Liver (tissue), 3 donors: ENCODE measurements around the gene FOXO3.

Source experiments
- EGR1 ChIP-seq, 2 donors: IDR thresholded peaks; 2 replicates each; pipeline ENCODE4 v1.6.1; 2016 to 2018; ENCODE audit warnings: antibody characterized with exemption in 2 of 2, low read depth in 2 of 2
- FOXA1 ChIP-seq: IDR thresholded peaks from 2 replicates; pipeline ENCODE4 v1.6.1; 2016; ENCODE audit warnings: antibody characterized with exemption
- GABPA ChIP-seq, 2 donors: IDR thresholded peaks in 1 of 2; conservative IDR thresholded peaks in 1 of 2; 2 replicates each; pipeline ENCODE4 v1.6.1; 2016; ENCODE audit warnings: antibody characterized with exemption in 2 of 2, mild to moderate bottlenecking in 1 of 2, moderate library complexity in 1 of 2
- JUND ChIP-seq, 2 donors: IDR thresholded peaks; 2 replicates each; pipeline ENCODE4 v1.6.1; 2016; ENCODE audit warnings: antibody characterized with exemption in 2 of 2
- RAD21 ChIP-seq, 2 donors: IDR thresholded peaks; 2 replicates each; pipeline ENCODE4 v1.6.1; 2016; ENCODE audit warnings: antibody characterized with exemption in 2 of 2, mild to moderate bottlenecking in 2 of 2
- SP1 ChIP-seq: IDR thresholded peaks from 2 replicates; pipeline ENCODE4 v1.6.1; 2018; ENCODE audit warnings: antibody characterized with exemption, mild to moderate bottlenecking
- TAF1 ChIP-seq: conservative IDR thresholded peaks from 2 replicates; pipeline ENCODE4 v1.6.1; 2016; ENCODE audit warnings: antibody characterized with exemption, mild to moderate bottlenecking
- YY1 ChIP-seq: IDR thresholded peaks from 2 replicates; pipeline ENCODE4 v1.6.1; 2016; ENCODE audit warnings: antibody characterized with exemption, mild to moderate bottlenecking
- TF ChIP-seq, protein P1 (sequence below): fragments of 150-350 bp; IDR thresholded peaks from 2 replicates; pipeline ENCODE4 v1.5.1; 2017; ENCODE audit warnings: improper control_type of control experiment, low read depth, low read length; ENCODE audit not compliant: missing input control
- TF ChIP-seq, protein P2 (sequence below): IDR thresholded peaks from 2 replicates; pipeline ENCODE4 v1.6.1; 2016; ENCODE audit warnings: antibody characterized with exemption
- TF ChIP-seq, protein P3 (sequence below): IDR thresholded peaks from 2 replicates; pipeline ENCODE4 v1.6.1; 2016; ENCODE audit warnings: antibody characterized with exemption, mild to moderate bottlenecking
- TF ChIP-seq, protein P4 (sequence below): IDR thresholded peaks from 2 replicates; pipeline ENCODE4 v1.6.1; 2016; ENCODE audit warnings: antibody characterized with exemption
- donor health status: healthy.
- donor health status: healthy.

DNA sequence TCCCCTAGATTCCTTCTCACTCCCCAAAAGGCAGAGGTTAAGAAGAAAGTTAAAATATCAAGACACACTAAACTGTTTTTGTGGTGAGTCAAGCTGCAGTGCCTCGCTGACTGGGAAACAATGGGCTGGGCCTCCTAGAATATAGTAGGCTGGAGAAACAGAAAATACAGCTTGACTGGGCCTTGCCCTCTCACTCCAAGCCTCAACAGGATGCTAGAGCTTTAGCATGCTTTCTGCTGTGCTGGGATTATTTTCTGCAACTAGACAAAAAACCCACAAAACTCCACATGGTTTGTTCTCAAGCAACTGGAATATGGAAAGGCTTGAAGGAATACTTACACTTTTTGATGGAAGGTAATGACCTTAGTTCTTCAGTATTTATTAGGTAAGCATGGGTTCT lies 27.9 kb downstream of the FOXO3 start:
- TF ChIP-seq, protein P1, sequence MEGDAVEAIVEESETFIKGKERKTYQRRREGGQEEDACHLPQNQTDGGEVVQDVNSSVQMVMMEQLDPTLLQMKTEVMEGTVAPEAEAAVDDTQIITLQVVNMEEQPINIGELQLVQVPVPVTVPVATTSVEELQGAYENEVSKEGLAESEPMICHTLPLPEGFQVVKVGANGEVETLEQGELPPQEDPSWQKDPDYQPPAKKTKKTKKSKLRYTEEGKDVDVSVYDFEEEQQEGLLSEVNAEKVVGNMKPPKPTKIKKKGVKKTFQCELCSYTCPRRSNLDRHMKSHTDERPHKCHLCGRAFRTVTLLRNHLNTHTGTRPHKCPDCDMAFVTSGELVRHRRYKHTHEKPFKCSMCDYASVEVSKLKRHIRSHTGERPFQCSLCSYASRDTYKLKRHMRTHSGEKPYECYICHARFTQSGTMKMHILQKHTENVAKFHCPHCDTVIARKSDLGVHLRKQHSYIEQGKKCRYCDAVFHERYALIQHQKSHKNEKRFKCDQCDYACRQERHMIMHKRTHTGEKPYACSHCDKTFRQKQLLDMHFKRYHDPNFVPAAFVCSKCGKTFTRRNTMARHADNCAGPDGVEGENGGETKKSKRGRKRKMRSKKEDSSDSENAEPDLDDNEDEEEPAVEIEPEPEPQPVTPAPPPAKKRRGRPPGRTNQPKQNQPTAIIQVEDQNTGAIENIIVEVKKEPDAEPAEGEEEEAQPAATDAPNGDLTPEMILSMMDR = no peak
- TF ChIP-seq FOXA1 = no peak
- TF ChIP-seq, protein P2, sequence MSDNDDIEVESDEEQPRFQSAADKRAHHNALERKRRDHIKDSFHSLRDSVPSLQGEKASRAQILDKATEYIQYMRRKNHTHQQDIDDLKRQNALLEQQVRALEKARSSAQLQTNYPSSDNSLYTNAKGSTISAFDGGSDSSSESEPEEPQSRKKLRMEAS = no peak
- TF ChIP-seq, protein P3, sequence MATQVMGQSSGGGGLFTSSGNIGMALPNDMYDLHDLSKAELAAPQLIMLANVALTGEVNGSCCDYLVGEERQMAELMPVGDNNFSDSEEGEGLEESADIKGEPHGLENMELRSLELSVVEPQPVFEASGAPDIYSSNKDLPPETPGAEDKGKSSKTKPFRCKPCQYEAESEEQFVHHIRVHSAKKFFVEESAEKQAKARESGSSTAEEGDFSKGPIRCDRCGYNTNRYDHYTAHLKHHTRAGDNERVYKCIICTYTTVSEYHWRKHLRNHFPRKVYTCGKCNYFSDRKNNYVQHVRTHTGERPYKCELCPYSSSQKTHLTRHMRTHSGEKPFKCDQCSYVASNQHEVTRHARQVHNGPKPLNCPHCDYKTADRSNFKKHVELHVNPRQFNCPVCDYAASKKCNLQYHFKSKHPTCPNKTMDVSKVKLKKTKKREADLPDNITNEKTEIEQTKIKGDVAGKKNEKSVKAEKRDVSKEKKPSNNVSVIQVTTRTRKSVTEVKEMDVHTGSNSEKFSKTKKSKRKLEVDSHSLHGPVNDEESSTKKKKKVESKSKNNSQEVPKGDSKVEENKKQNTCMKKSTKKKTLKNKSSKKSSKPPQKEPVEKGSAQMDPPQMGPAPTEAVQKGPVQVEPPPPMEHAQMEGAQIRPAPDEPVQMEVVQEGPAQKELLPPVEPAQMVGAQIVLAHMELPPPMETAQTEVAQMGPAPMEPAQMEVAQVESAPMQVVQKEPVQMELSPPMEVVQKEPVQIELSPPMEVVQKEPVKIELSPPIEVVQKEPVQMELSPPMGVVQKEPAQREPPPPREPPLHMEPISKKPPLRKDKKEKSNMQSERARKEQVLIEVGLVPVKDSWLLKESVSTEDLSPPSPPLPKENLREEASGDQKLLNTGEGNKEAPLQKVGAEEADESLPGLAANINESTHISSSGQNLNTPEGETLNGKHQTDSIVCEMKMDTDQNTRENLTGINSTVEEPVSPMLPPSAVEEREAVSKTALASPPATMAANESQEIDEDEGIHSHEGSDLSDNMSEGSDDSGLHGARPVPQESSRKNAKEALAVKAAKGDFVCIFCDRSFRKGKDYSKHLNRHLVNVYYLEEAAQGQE = no peak
- TF ChIP-seq TAF1 = no peak
- no peak for TF ChIP-seq SP1
- TF ChIP-seq GABPA (IDR thresholded peaks at IDR 0.05 in 1 of 2, conservative IDR thresholded peaks at IDR 0.05 in 1 of 2) = no peak
- TF ChIP-seq RAD21 (IDR thresholded peaks at IDR 0.05) = no peak
- no peak for TF ChIP-seq EGR1 (IDR thresholded peaks at IDR 0.05; ENCODE audit: low read depth in 2 of 2)
- no peak for TF ChIP-seq JUND (IDR thresholded peaks at IDR 0.05)
- no peak for TF ChIP-seq YY1
- TF ChIP-seq, protein P4, sequence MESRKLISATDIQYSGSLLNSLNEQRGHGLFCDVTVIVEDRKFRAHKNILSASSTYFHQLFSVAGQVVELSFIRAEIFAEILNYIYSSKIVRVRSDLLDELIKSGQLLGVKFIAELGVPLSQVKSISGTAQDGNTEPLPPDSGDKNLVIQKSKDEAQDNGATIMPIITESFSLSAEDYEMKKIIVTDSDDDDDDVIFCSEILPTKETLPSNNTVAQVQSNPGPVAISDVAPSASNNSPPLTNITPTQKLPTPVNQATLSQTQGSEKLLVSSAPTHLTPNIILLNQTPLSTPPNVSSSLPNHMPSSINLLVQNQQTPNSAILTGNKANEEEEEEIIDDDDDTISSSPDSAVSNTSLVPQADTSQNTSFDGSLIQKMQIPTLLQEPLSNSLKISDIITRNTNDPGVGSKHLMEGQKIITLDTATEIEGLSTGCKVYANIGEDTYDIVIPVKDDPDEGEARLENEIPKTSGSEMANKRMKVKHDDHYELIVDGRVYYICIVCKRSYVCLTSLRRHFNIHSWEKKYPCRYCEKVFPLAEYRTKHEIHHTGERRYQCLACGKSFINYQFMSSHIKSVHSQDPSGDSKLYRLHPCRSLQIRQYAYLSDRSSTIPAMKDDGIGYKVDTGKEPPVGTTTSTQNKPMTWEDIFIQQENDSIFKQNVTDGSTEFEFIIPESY = no peak
